GM12892 (cell line): Measurements from ENCODE around the gene ANKS1B.

Experiments used
- POLR2A ChIP-seq: IDR thresholded peaks from 2 replicates; pipeline ENCODE4 v1.6.1; 2011; ENCODE audit warnings: low read depth, low read length, control low read depth
- POLR2AphosphoS5 ChIP-seq: IDR thresholded peaks from 2 replicates; pipeline ENCODE4 v1.6.1; 2011; ENCODE audit warnings: low read depth, low read length, control low read depth

DNA sequence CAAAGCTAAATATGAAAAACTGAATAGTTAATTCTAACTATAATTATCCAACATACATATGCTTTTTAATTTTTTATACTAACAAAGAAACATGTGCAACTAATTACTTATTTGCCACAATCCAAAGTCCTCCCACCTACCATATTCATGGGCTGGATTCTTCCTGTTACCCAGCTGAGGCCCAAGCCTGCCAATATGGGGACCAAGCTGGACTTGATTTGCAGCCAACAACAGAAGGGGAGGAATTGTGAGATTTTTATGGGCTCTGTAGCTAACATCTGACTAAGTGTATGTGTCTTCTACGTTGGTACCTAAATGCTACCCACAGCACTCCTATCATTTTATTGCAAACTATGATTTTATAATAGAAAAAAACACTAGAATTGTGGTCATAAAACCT lies 13.1 kb upstream of the ANKS1B start:
- no peak for TF ChIP-seq POLR2AphosphoS5
- no peak for TF ChIP-seq POLR2A
